CD14-positive monocyte (primary cell): ENCODE data around the gene ATG16L2. TPM values are rescaled to one million over a fixed set of nuclear protein-coding genes. Genes with fewer than 3 reads are reported as not detected.

Experiments used
- DNase-seq, 3 donors: peaks; one replicate each; pipeline ENCODE4 v3.0.0-alpha.2; 2011 to 2022
- H2AFZ ChIP-seq: 2 replicates; pipeline ENCODE4 v1.6.0; 2012; ENCODE audit warnings: mild to moderate bottlenecking, low read depth, low read length, inconsistent platforms; ENCODE audit not compliant: insufficient read depth, poor library complexity, severe bottlenecking
- H3K27ac ChIP-seq, 2 donors: 1 replicate in 1 of 2; 2 replicates in 1 of 2; pipeline ENCODE4 v1.5.1; 2012 to 2013; ENCODE audit warnings: low read length in 2 of 2, control low read depth in 1 of 2, inconsistent platforms in 1 of 2, low read depth in 1 of 2, mild to moderate bottlenecking in 1 of 2
- H3K27me3 ChIP-seq, 2 donors: one replicate each; pipeline versions ENCODE4 v1.6.0 to v1.6.1; 2011 to 2013; ENCODE audit warnings: low read length in 2 of 2; ENCODE audit not compliant: control insufficient read depth in 2 of 2, insufficient read depth in 2 of 2
- H3K36me3 ChIP-seq, 2 donors: replicated peaks in 1 of 2; 1 replicate in 1 of 2; 2 replicates in 1 of 2; pipeline versions ENCODE4 v1.5.1 to v1.6.1; 2012 to 2013; ENCODE audit warnings: low read length in 2 of 2, control low read depth in 1 of 2, inconsistent platforms in 1 of 2, mild to moderate bottlenecking in 1 of 2; ENCODE audit not compliant: insufficient read depth in 2 of 2, control insufficient read depth in 1 of 2
- H3K4me1 ChIP-seq, 2 donors: 1 replicate in 1 of 2; 2 replicates in 1 of 2; pipeline versions ENCODE4 v1.5.1 to v1.6.1; 2012 to 2013; ENCODE audit warnings: low read length in 2 of 2, control low read depth in 1 of 2, inconsistent platforms in 1 of 2, mild to moderate bottlenecking in 1 of 2, moderate library complexity in 1 of 2; ENCODE audit not compliant: insufficient read depth in 2 of 2, control insufficient read depth in 1 of 2
- H3K4me2 ChIP-seq: replicated peaks from 2 replicates; pipeline ENCODE3; 2012; ENCODE audit warnings: low read length, moderate library complexity, mild to moderate bottlenecking; ENCODE audit not compliant: poor library complexity, severe bottlenecking; ENCODE audit errors: extremely low read depth
- H3K4me3 ChIP-seq, 3 experiments: fragments of 200-600 bp in 1 of 3; sonication (generic) in 1 of 3; replicated peaks in 1 of 3; 1 replicate in 2 of 3; 2 replicates in 1 of 3; pipeline ENCODE4 v1.5.1; 2011 to 2013; ENCODE audit warnings: low read length in 3 of 3, mild to moderate bottlenecking in 3 of 3, control low read depth in 2 of 3, low read depth in 2 of 3, inconsistent platforms in 1 of 3, moderate library complexity in 1 of 3
- H3K79me2 ChIP-seq: 2 replicates; pipeline ENCODE4 v1.6.0; 2012; ENCODE audit warnings: mild to moderate bottlenecking, control low read depth, inconsistent platforms, low read length, moderate library complexity; ENCODE audit not compliant: insufficient read depth
- H3K9ac ChIP-seq: 2 replicates; pipeline ENCODE4 v1.6.0; 2017; ENCODE audit warnings: low read length, mild to moderate bottlenecking; ENCODE audit not compliant: insufficient read depth, poor library complexity, severe bottlenecking
- H3K9me3 ChIP-seq, 2 donors: replicated peaks in 1 of 2; 1 replicate in 1 of 2; 2 replicates in 1 of 2; pipeline versions ENCODE4 v1.5.1 to v1.6.1; 2012 to 2013; ENCODE audit warnings: low read length in 2 of 2, control low read depth in 1 of 2; ENCODE audit not compliant: control insufficient read depth in 1 of 2, insufficient read depth in 1 of 2
- H4K20me1 ChIP-seq: 2 replicates; pipeline ENCODE4 v1.6.0; 2012; ENCODE audit warnings: mild to moderate bottlenecking, low read length, control low read depth, moderate library complexity; ENCODE audit not compliant: insufficient read depth
- H3K27ac Mint-ChIP-seq, 7 donors: one replicate each; pipeline ENCODE4 v1.8.0; 2020; ENCODE audit warnings: mild to moderate bottlenecking in 7 of 7, mixed read lengths in 7 of 7, moderate library complexity in 6 of 7, inconsistent platforms in 2 of 7
- H3K27me3 Mint-ChIP-seq, 3 donors: one replicate each; pipeline ENCODE4 v1.8.0; 2021 to 2022; ENCODE audit warnings: low read depth in 3 of 3, mild to moderate bottlenecking in 3 of 3, mixed read lengths in 3 of 3, moderate library complexity in 3 of 3, inconsistent platforms in 1 of 3
- H3K36me3 Mint-ChIP-seq, 2 donors: one replicate each; pipeline ENCODE4 v1.8.0; 2020; ENCODE audit warnings: mixed read lengths in 2 of 2, inconsistent platforms in 1 of 2, mild to moderate bottlenecking in 1 of 2
- H3K4me1 Mint-ChIP-seq: one replicate; pipeline ENCODE4 v1.8.0; 2020; ENCODE audit warnings: mild to moderate bottlenecking, mixed read lengths
- H3K4me3 Mint-ChIP-seq, 2 donors: one replicate each; pipeline ENCODE4 v1.8.0; 2020; ENCODE audit warnings: mild to moderate bottlenecking in 2 of 2, mixed read lengths in 2 of 2, moderate library complexity in 1 of 2
- H3K9me3 Mint-ChIP-seq, 7 donors: one replicate each; pipeline ENCODE4 v1.8.0; 2020 to 2022; ENCODE audit warnings: mixed read lengths in 7 of 7, mild to moderate bottlenecking in 6 of 7, moderate library complexity in 6 of 7, inconsistent platforms in 2 of 7
- WGBS: methylation state at CpG from one replicate; pipeline ENCODE4 v1.1.5; 2013; ENCODE audit warnings: missing lambda C conversion rate; ENCODE audit not compliant: insufficient coverage; 5-methylcytosine and 5-hydroxymethylcytosine counted together
- intact Hi-C, 2 donors: fragments of 100-400 bp; cut with micrococcal nuclease; formaldehyde crosslinking; loops; one replicate each; pipeline versions ENCODE4 v1.15.0 to v1.15.1; 2023
- polyA plus RNA-seq, 3 donors: library from polyadenylated mRNA; depleted of rRNA in 1 of 3; unstranded in 2 of 3; stranded (reverse) in 1 of 3; fragments of 300-500 nt in 2 of 3; fragments of >200 nt in 1 of 3; fragmentation: Illumina TruSeq in 2 of 3; gene quantifications; 1 replicate in 2 of 3; 2 replicates in 1 of 3; pipeline ENCODE4 v1.2.3, GENCODE V29; 2012 to 2021
- TF ChIP-seq, protein P1 (sequence below): fragments of 200-600 bp; IDR thresholded peaks from one replicate; pipeline ENCODE4 v1.8.0; 2022; ENCODE audit warnings: antibody characterized with exemption, mild to moderate bottlenecking

The ATG16L2 gene
- polyA plus RNA-seq, 3 donors = 36.9 to 975 (median 46.8) TPM

GRCh38 chr11:72782081-72782920 is 31.9 kb upstream of the ATG16L2 start:
- peaks cover 13% of the 10 kb centered on the region for H4K20me1 ChIP-seq
- Mint-ChIP-seq H3K27ac (peak overlapping the region in 3 of 7 donors; percentile 20 to 80 (median 26)), H3K4me1 (peaks cover 39% of the 10 kb centered on the region), H3K9me3 (peaks cover 0 to 2% (median 0%) of the 10 kb centered on the region in 7 donors), H3K4me3 (peak overlapping the region; percentile 72 to 78), H3K36me3 (peaks cover 6 to 20% of the 10 kb centered on the region in 2 donors), H3K27me3 (peaks cover 29 to 37% (median 33%) of the 10 kb centered on the region in 3 donors)
- H3K27me3 ChIP-seq = peaks cover 3 to 30% of the 10 kb centered on the region in 2 donors
- no peaks in the 10 kb centered on the region for H3K79me2 ChIP-seq
- no peak overlapping the region for H3K9ac ChIP-seq
- H3K36me3 ChIP-seq = no peaks in the 10 kb centered on the region
- WGBS = 63% methylated on average over 13 of the region's 14 CpGs
- intact Hi-C loops = no loop called here
- DNase-seq = no peak
- peaks cover 29 to 38% of the 10 kb centered on the region in 2 donors for H3K4me1 ChIP-seq
- H3K9me3 ChIP-seq = no peaks in the 10 kb centered on the region
- H3K4me3 ChIP-seq = peak overlapping the region in 2 of 3 experiments; percentile 10 to 13
- peak overlapping the region; percentile 80 for H3K4me2 ChIP-seq
- TF ChIP-seq, protein P1, sequence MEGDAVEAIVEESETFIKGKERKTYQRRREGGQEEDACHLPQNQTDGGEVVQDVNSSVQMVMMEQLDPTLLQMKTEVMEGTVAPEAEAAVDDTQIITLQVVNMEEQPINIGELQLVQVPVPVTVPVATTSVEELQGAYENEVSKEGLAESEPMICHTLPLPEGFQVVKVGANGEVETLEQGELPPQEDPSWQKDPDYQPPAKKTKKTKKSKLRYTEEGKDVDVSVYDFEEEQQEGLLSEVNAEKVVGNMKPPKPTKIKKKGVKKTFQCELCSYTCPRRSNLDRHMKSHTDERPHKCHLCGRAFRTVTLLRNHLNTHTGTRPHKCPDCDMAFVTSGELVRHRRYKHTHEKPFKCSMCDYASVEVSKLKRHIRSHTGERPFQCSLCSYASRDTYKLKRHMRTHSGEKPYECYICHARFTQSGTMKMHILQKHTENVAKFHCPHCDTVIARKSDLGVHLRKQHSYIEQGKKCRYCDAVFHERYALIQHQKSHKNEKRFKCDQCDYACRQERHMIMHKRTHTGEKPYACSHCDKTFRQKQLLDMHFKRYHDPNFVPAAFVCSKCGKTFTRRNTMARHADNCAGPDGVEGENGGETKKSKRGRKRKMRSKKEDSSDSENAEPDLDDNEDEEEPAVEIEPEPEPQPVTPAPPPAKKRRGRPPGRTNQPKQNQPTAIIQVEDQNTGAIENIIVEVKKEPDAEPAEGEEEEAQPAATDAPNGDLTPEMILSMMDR = no peak
- H3K27ac ChIP-seq = no peak overlapping the region
- H2AFZ ChIP-seq = no peak overlapping the region

GRCh38 chr11:72783144-72783905 is 30.9 kb upstream of the ATG16L2 start:
- H3K9me3 ChIP-seq = no peaks in the 10 kb centered on the region
- Mint-ChIP-seq H3K27ac (no peak overlapping the region), H3K9me3 (peaks cover 0 to 2% (median 0%) of the 10 kb centered on the region in 7 donors), H3K4me1 (peaks cover 48% of the 10 kb centered on the region), H3K27me3 (peaks cover 29 to 36% (median 33%) of the 10 kb centered on the region in 3 donors), H3K4me3 (peak overlapping the region in 1 of 2 donors; percentile 8), H3K36me3 (peaks cover 6 to 20% of the 10 kb centered on the region in 2 donors)
- H2AFZ ChIP-seq = no peak overlapping the region
- H3K4me3 ChIP-seq = no peak overlapping the region
- intact Hi-C loops = no loop called here
- no peak overlapping the region for H3K9ac ChIP-seq
- H3K4me1 ChIP-seq = peaks cover 37 to 47% of the 10 kb centered on the region in 2 donors
- WGBS = 100% methylated on average over 2 of the region's 2 CpGs
- DNase-seq = no peak
- H4K20me1 ChIP-seq = peaks cover 13% of the 10 kb centered on the region
- H3K79me2 ChIP-seq = no peaks in the 10 kb centered on the region
- H3K4me2 ChIP-seq = no peak overlapping the region
- H3K36me3 ChIP-seq = no peaks in the 10 kb centered on the region
- peaks cover 3 to 30% of the 10 kb centered on the region in 2 donors for H3K27me3 ChIP-seq
- TF ChIP-seq, protein P1 = no peak
- no peak overlapping the region for H3K27ac ChIP-seq
